ENCODE results near the gene SPATA13.

GRCh38 chr13:24242100-24242499 is 81.6 kb downstream of the SPATA13 start:
- TF ChIP-seq, protein P1, sequence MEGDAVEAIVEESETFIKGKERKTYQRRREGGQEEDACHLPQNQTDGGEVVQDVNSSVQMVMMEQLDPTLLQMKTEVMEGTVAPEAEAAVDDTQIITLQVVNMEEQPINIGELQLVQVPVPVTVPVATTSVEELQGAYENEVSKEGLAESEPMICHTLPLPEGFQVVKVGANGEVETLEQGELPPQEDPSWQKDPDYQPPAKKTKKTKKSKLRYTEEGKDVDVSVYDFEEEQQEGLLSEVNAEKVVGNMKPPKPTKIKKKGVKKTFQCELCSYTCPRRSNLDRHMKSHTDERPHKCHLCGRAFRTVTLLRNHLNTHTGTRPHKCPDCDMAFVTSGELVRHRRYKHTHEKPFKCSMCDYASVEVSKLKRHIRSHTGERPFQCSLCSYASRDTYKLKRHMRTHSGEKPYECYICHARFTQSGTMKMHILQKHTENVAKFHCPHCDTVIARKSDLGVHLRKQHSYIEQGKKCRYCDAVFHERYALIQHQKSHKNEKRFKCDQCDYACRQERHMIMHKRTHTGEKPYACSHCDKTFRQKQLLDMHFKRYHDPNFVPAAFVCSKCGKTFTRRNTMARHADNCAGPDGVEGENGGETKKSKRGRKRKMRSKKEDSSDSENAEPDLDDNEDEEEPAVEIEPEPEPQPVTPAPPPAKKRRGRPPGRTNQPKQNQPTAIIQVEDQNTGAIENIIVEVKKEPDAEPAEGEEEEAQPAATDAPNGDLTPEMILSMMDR (conservative IDR thresholded peaks at IDR 0.05; ENCODE audit: low read depth, low read length) = no peak
- TF ChIP-seq EZH2phosphoT487 (IDR thresholded peaks at IDR 0.05; ENCODE audit: borderline replicate concordance, low read length) (no peak), EZH2 (IDR thresholded peaks at IDR 0.05; ENCODE audit: low read length, unreplicated experiment) (no peak)

Measured in PC-3 (cell line).